OCI-LY3 (cell line): ENCODE results near the gene PIEZO1.

Experiments used
- H2AFZ ChIP-seq: fragments of 200-600, 300-600 bp; shearing (Covaris generic); 2 replicates; pipeline ENCODE4 v1.6.0; 2014; ENCODE audit warnings: antibody characterized with exemption, low read depth, low read length
- H3K27ac ChIP-seq: fragments of 200-600, 300-600 bp; sonication (generic); 2 replicates; pipeline ENCODE4 v1.5.1; 2014; ENCODE audit warnings: mild to moderate bottlenecking, low read length, moderate library complexity, mixed read lengths
- H3K27me3 ChIP-seq: fragments of 200-600, 300-600 bp; sonication (generic); 2 replicates; pipeline ENCODE4 v1.6.1; 2014; ENCODE audit warnings: low read depth, low read length, mixed read lengths
- H3K36me3 ChIP-seq: fragments of 200-600, 300-600 bp; sonication (generic); replicated peaks from 2 replicates; pipeline ENCODE3; 2014; ENCODE audit warnings: low read depth, low read length, mixed read lengths
- H3K4me1 ChIP-seq: fragments of 300-600, 200-600 bp; sonication (generic); 2 replicates; pipeline ENCODE4 v1.6.1; 2014; ENCODE audit warnings: low read length, mixed read lengths
- H3K4me2 ChIP-seq: fragments of 200-600, 300-600 bp; sonication (generic); 2 replicates; pipeline ENCODE4 v1.6.1; 2014; ENCODE audit warnings: low read length, mixed read lengths
- H3K4me3 ChIP-seq: fragments of 300-600, 200-600 bp; sonication (generic); 2 replicates; pipeline ENCODE4 v1.5.1; 2014; ENCODE audit warnings: antibody characterized with exemption, mild to moderate bottlenecking, low read length, moderate library complexity
- H3K79me2 ChIP-seq: fragments of 300-600, 200-600 bp; shearing (Covaris generic); 2 replicates; pipeline ENCODE4 v1.6.1; 2014; ENCODE audit warnings: mild to moderate bottlenecking, low read length, mixed read lengths
- H3K9ac ChIP-seq: fragments of 300-600, 200-600 bp; shearing (Covaris generic); 2 replicates; pipeline ENCODE4 v1.6.0; 2014; ENCODE audit warnings: mild to moderate bottlenecking, low read length, moderate library complexity
- H3K9me3 ChIP-seq: fragments of 200-600, 300-600 bp; shearing (Covaris generic); 2 replicates; pipeline ENCODE4 v1.6.1; 2014; ENCODE audit warnings: low read length, mixed read lengths; ENCODE audit not compliant: insufficient read depth
- H4K20me1 ChIP-seq: fragments of 200-600, 300-600 bp; sonication (generic); 2 replicates; pipeline ENCODE4 v1.6.1; 2016; ENCODE audit warnings: low read length, mixed read lengths; ENCODE audit not compliant: insufficient read depth
- CTCF ChIP-seq: fragments of 200-600, 300-600 bp; sonication (generic); IDR thresholded peaks from 2 replicates; pipeline ENCODE4 v1.5.1; 2014; ENCODE audit warnings: antibody characterized with exemption, low read length, low read depth
- EZH2phosphoT487 ChIP-seq: fragments of 200-600 bp; shearing (Covaris generic); IDR thresholded peaks from 2 replicates; pipeline ENCODE4 v1.6.1; 2018; ENCODE audit warnings: antibody characterized with exemption, mixed run types, low read depth

PIEZO1 gene

GRCh38 chr16:88769617-88770460 is 15.2 kb downstream of the PIEZO1 start:
- Histone ChIP-seq H3K27ac (no peak overlapping the region), H3K4me2 (peak overlapping the region; percentile 32; the same call in 1 of the 2 replicates), H3K36me3 (no peaks in the 10 kb centered on the region), H3K79me2 (peaks cover 7% of the 10 kb centered on the region; the same call in 1 of the 2 replicates), H3K4me3 (no peak overlapping the region), H3K27me3 (no peaks in the 10 kb centered on the region), H3K4me1 (peaks cover 9% of the 10 kb centered on the region), H3K9ac (no peak overlapping the region), H3K9me3 (no peaks in the 10 kb centered on the region), H2AFZ (no peak overlapping the region), H4K20me1 (0 out of 2 replicates have a peak, but pooled peaks cover 7% of the 10 kb centered on the region)
- TF ChIP-seq CTCF = no peak
- no peak for TF ChIP-seq EZH2phosphoT487

- 0 out of 2 replicates have a peak, but pooled peaks cover 3% of the 10 kb centered on the region for H4K20me1 ChIP-seq
- no peak overlapping the region for H3K9ac ChIP-seq
- no peak for TF ChIP-seq EZH2phosphoT487
- no peak for TF ChIP-seq CTCF
- H3K79me2 ChIP-seq = peaks cover 7% of the 10 kb centered on the region; the same call in 1 of the 2 replicates
- H3K4me2 ChIP-seq = no peak overlapping the region
- H3K4me1 ChIP-seq = peaks cover 9% of the 10 kb centered on the region
- no peak overlapping the region for H2AFZ ChIP-seq
- H3K27me3 ChIP-seq = no peaks in the 10 kb centered on the region
- H3K4me3 ChIP-seq = no peak overlapping the region
- no peaks in the 10 kb centered on the region for H3K36me3 ChIP-seq
- H3K9me3 ChIP-seq = no peaks in the 10 kb centered on the region
- H3K27ac ChIP-seq = no peak overlapping the region
Observed at GRCh38 chr16:88768071-88768783, 16.8 kb downstream of the PIEZO1 start.

GRCh38 chr16:88767546-88768070 is 17.4 kb downstream of the PIEZO1 start:
- no peaks in the 10 kb centered on the region for H3K9me3 ChIP-seq
- no peak overlapping the region for H2AFZ ChIP-seq
- peaks cover 9% of the 10 kb centered on the region for H3K4me1 ChIP-seq
- H3K27ac ChIP-seq = no peak overlapping the region
- H3K27me3 ChIP-seq = no peaks in the 10 kb centered on the region
- 0 out of 2 replicates have a peak, but pooled peaks cover 3% of the 10 kb centered on the region for H4K20me1 ChIP-seq
- H3K9ac ChIP-seq = no peak overlapping the region
- no peak overlapping the region for H3K4me3 ChIP-seq
- peaks cover 7% of the 10 kb centered on the region; the same call in 1 of the 2 replicates for H3K79me2 ChIP-seq
- H3K4me2 ChIP-seq = no peak overlapping the region
- no peak for TF ChIP-seq CTCF
- no peak for TF ChIP-seq EZH2phosphoT487
- no peaks in the 10 kb centered on the region for H3K36me3 ChIP-seq

GRCh38 chr16:88766975-88767374 is 18.0 kb downstream of the PIEZO1 start:
- Histone ChIP-seq H4K20me1 (0 out of 2 replicates have a peak, but pooled peaks cover 3% of the 10 kb centered on the region), H3K4me1 (peaks cover 9% of the 10 kb centered on the region), H3K27ac (no peak overlapping the region)

More at GRCh38 chr16:88766975-88767374, 18.0 kb downstream of the PIEZO1 start:
- TF ChIP-seq EZH2phosphoT487 (no peak), CTCF (no peak)
- Histone ChIP-seq H3K79me2 (peaks cover 7% of the 10 kb centered on the region; the same call in 1 of the 2 replicates), H3K9ac (no peak overlapping the region), H3K9me3 (no peaks in the 10 kb centered on the region), H2AFZ (no peak overlapping the region), H3K4me2 (no peak overlapping the region), H3K36me3 (no peaks in the 10 kb centered on the region), H3K27me3 (no peaks in the 10 kb centered on the region), H3K4me3 (no peak overlapping the region)
